Epithelial cell of alveolus of lung (primary cell): Measurements from ENCODE around the gene ADAM8. TPM values are rescaled to one million over a fixed set of nuclear protein-coding genes. Genes with fewer than 3 reads are reported as not detected.

Experiments used
- total RNA-seq: library from RNA; depleted of rRNA; stranded (reverse); fragments of >200 nt; gene quantifications from 2 replicates; pipeline ENCODE4 v1.2.1, GENCODE V29; 2015

ADAM8 gene
- 4.5 and 6.0 TPM in 2 replicates for total RNA-seq

DNA sequence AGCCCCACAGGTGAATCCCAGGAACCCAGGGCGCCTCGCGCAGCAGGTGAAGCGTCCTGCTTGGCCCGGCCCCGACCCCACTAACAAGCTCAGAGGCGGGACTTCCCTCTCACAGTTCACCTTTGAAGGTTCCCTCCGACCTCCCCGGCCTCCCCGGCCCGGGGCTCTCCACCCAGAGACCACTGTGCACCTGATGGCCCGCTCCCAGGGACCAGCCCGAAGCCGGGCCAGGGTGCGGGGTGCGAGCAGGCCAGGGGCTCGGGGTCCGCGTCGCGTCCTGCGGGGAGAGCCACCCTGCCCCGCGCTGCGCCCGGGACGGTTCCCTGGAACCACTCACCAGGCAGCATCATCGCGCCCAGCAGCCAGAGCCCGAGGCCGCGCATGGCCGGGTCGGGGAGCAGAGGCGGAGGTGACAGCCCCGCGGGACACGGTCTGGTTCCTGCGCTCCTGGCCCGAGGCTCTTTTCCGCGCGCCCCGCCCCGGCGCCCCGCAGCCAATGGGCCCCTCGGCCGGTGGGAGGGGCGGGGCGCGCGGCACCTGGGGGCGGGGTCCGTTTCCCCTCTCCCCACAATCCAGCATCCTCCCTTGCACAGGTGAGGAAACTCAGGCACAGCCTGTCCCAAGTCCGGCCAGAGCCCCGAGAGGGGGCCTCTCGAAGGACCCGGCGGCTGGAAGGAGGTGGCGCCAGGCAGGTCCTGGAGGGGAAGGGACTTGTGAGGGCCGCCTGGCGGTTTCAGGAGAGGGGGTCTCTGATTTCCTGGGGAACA lies at the start of gene ADAM8:
ADAM8 (minus strand) TSS at position 434 of the 767 bp plus-strand sequence; CDS start at position 383, 51 bp downstream.

GRCh38 chr10:133308421-133309099 lies 31.9 kb upstream of the ADAM8 start, which contains the start of the genes TUBGCP2 and ZNF511:
Gene TUBGCP2 (minus strand): TSS chr10:133308872. CDS start chr10:133302941, 5,931 bp downstream.
Gene ZNF511 (plus strand): TSS chr10:133308914. CDS start chr10:133308944, 30 bp downstream.

DNA sequence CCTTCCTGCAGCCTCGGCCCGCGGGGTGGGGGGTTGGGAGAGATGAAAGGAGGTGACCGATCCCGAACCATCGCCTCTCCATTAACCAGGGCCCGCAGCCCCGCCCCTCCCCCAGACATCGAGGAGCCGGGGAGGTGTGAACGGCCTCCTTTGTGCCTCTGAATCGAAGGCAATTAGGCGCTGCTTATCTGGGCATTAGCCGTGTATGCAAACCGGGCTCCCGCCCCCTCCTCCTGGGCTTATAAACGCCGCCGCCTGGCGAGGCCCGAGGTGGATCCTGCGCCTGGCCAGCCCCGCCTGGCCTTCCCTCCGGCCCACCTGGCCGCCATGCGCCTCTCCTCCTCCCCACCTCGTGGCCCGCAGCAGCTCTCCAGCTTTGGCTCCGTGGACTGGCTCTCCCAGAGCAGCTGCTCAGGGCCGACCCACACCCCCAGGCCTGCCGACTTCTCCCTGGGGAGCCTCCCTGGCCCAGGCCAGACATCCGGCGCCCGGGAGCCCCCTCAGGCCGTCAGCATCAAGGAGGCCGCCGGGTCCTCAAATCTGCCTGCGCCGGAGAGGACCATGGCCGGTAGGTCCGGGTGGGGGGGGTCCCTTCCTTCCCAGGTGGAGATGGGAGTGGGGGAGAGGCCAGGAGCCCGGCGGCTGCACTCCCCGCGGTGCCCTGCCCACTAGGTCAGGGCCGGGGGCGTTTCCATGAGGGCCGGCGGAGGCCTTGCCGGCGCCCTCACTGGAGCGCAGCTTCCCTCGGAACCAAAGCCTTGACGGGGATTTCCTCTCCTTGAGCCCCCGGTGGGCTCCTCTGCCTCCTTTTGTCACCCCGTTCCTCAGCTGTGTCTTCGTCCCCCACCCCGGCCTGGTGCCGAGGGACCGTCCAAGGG lies 38.8 kb downstream of the ADAM8 start, which contains the start of gene VENTX:
VENTX (plus strand) TSS at position 268 of the 878 bp plus-strand sequence; CDS start at position 328, 60 bp downstream.

GRCh38 chr10:133230044-133230361 lies 46.7 kb downstream of the ADAM8 start, which contains the start of gene UTF1:
Gene UTF1 (plus strand): TSS chr10:133230217. CDS start chr10:133230289, 72 bp downstream.

Other genes with a start within 250 kb of the ADAM8 start
- gene ADGRA1, start 188.9 kb downstream of the ADAM8 start, total RNA-seq, result 0.32 TPM in 1 of 2 replicates, not detected in the other
- 0.80 TPM in 1 of 2 replicates, not detected in the other for gene KNDC1, start 116.6 kb downstream of the ADAM8 start, total RNA-seq
- not detected in 2 replicates for gene UTF1, start 46.7 kb downstream of the ADAM8 start, total RNA-seq
- 0.16 TPM in 1 of 2 replicates, not detected in the other for gene VENTX, start 39.0 kb downstream of the ADAM8 start, total RNA-seq
- gene TUBGCP2, start 32.0 kb upstream of the ADAM8 start, total RNA-seq, result 41.0 and 52.8 TPM in 2 replicates
- 32.7 and 35.8 TPM in 2 replicates for gene ZNF511, start 32.0 kb upstream of the ADAM8 start, total RNA-seq
- gene CALY, start 60.0 kb upstream of the ADAM8 start, total RNA-seq, result 14.1 TPM in 1 of 2 replicates, not detected in the other
- not detected in 2 replicates for gene PRAP1, start 70.5 kb upstream of the ADAM8 start, total RNA-seq
- gene FUOM, start 81.2 kb upstream of the ADAM8 start, total RNA-seq, result 24.8 and 58.6 TPM in 2 replicates
- gene ECHS1, start 96.5 kb upstream of the ADAM8 start, total RNA-seq, result 69.6 and 112 TPM in 2 replicates
- 5.4 and 5.6 TPM in 2 replicates for gene PAOX, start 102.4 kb upstream of the ADAM8 start, total RNA-seq
- 16.0 and 22.6 TPM in 2 replicates for gene MTG1, start 117.3 kb upstream of the ADAM8 start, total RNA-seq
- under 0.01 and 0.08 TPM in 2 replicates for gene SPRN, start 147.8 kb upstream of the ADAM8 start, total RNA-seq
- 0.26 and 1.4 TPM in 2 replicates for gene SCART1, start 177.1 kb upstream of the ADAM8 start, total RNA-seq